ENCODE measurements around the gene ETFB. TPM values are rescaled to one million over a fixed set of nuclear protein-coding genes. Genes with fewer than 3 reads are reported as not detected.

ETFB gene
- polyA plus RNA-seq, 1 of the 3 experiments (the other 2 are of a cell fraction): 169 TPM

- CTCF ChIA-PET: interaction anchor here (1.3 kb wide), 1 partner anchor 32 kb away, joined by 3 read pairs; no protein-coding TSS in a partner anchor
- TF ChIP-seq ZBTB33 (IDR thresholded peaks at IDR 0.05; ENCODE audit: borderline replicate concordance, low read depth) (no peak), REST (IDR thresholded peaks at IDR 0.05; ENCODE audit: low read depth, low read length) (no peak), POLR2AphosphoS5 (IDR thresholded peaks at IDR 0.05; ENCODE audit: low read depth, low read length) (no peak), IRF3 (IDR thresholded peaks at IDR 0.05; ENCODE audit: low read depth, low read length) (no peak), GABPA (IDR thresholded peaks at IDR 0.05; ENCODE audit: low read depth) (no peak), EP300 (IDR thresholded peaks at IDR 0.05; ENCODE audit: borderline replicate concordance in 1 of 2, low read depth in 1 of 2, low read length in 1 of 2) (no peak)
Measured at GRCh38 chr19:51389143-51389542, 23.0 kb upstream of the ETFB start.

GRCh38 chr19:51387924-51388389, 21.8 kb upstream of the ETFB start, which contains the start of gene LIM2:
Gene LIM2, minus strand, starts transcription at chr19:51387974. Its CDS starts 531 bp downstream, at chr19:51387443.
- ChIA-PET POLR2A (no interaction called here), CTCF (interaction anchor here (0.6 to 2.5 kb wide), 3 partner anchors 10 to 273 kb away, joined by 3 to 10 read pairs (median 3); no protein-coding TSS in a partner anchor)
- TF ChIP-seq RXRA (IDR thresholded peaks at IDR 0.05; ENCODE audit: borderline replicate concordance, low read depth): no peak
- TF ChIP-seq NRF1 (IDR thresholded peaks at IDR 0.05; ENCODE audit: low read depth, low read length): no peak
- no peak for TF ChIP-seq PBX3 (IDR thresholded peaks at IDR 0.05)
- TF ChIP-seq TCF12 (IDR thresholded peaks at IDR 0.05): no peak
- TF ChIP-seq MXI1 (IDR thresholded peaks at IDR 0.05; ENCODE audit: low read depth, low read length): no peak
- no peak for TF ChIP-seq RCOR1 (IDR thresholded peaks at IDR 0.05; ENCODE audit: low read length)
- no peak for TF ChIP-seq SMC3 (IDR thresholded peaks at IDR 0.05; ENCODE audit: low read depth, low read length)
- TF ChIP-seq IRF3 (IDR thresholded peaks at IDR 0.05; ENCODE audit: low read depth, low read length): no peak
- TF ChIP-seq CTCF (IDR thresholded peaks at IDR 0.05): no peak
- no peak for TF ChIP-seq ELF1 (IDR thresholded peaks at IDR 0.05)

More at GRCh38 chr19:51389143-51389542, 23.0 kb upstream of the ETFB start:
- POLR2A ChIA-PET: no interaction called here
- Histone ChIP-seq H3K9me3 (no peaks in the 10 kb centered on the region), H3K4me2 (no peak overlapping the region), H3F3A (replicated peaks; ENCODE audit: insufficient read depth) (no peaks in the 10 kb centered on the region), H3K79me2 (ENCODE audit: insufficient read depth) (no peaks in the 10 kb centered on the region), H3K9me2 (no peaks in the 10 kb centered on the region), H2AFZ (ENCODE audit: low read depth) (no peak overlapping the region), H4K20me1 (ENCODE audit: insufficient read depth) (no peaks in the 10 kb centered on the region), H3K36me3 (replicated peaks in 1 of 2; ENCODE audit: control insufficient read depth in 1 of 2, insufficient read depth in 2 of 2, low read length in 1 of 2) (no peaks in the 10 kb centered on the region), H3K4me3 (ENCODE audit: low read depth in 2 of 2, low read length in 1 of 2) (no peak overlapping the region), H3K27ac (ENCODE audit: low read depth in 2 of 2, low read length in 1 of 2) (no peak overlapping the region), H3K27me3 (ENCODE audit: insufficient read depth) (no peaks in the 10 kb centered on the region), H3K4me1 (ENCODE audit: control insufficient read depth in 1 of 2, insufficient read depth in 2 of 2, low read depth in 1 of 2, low read length in 1 of 2) (peaks cover 3 to 4% of the 10 kb centered on the region in 2 experiments; a peak in 1 of 4 replicates), H3K9ac (no peak overlapping the region)
- no peak for DNase-seq
- 67% methylated on average over 9 of the region's 14 CpGs for WGBS (ENCODE audit: low lambda C conversion rate)

More at GRCh38 chr19:51387924-51388389, 21.8 kb upstream of the ETFB start, which contains the start of gene LIM2:
- no peak for DNase-seq
- H3K4me1 ChIP-seq (ENCODE audit: control insufficient read depth in 1 of 2, insufficient read depth in 2 of 2, low read depth in 1 of 2, low read length in 1 of 2): no peaks in the 10 kb centered on the region
- H3F3A ChIP-seq (replicated peaks; ENCODE audit: insufficient read depth): no peaks in the 10 kb centered on the region
- H3K27ac ChIP-seq (ENCODE audit: low read depth in 2 of 2, low read length in 1 of 2): no peak within 1 kb of the TSS
- H3K79me2 ChIP-seq (ENCODE audit: insufficient read depth): no peaks in the 10 kb centered on the region
- H3K27me3 ChIP-seq (ENCODE audit: insufficient read depth): no peaks in the 10 kb centered on the region
- no peaks in the 10 kb centered on the region for H3K36me3 ChIP-seq (replicated peaks in 1 of 2; ENCODE audit: control insufficient read depth in 1 of 2, insufficient read depth in 2 of 2, low read length in 1 of 2)
- no peak within 1 kb of the TSS for H2AFZ ChIP-seq (ENCODE audit: low read depth)
- no peaks in the 10 kb centered on the region for H4K20me1 ChIP-seq (ENCODE audit: insufficient read depth)
- H3K4me3 ChIP-seq (ENCODE audit: low read depth in 2 of 2, low read length in 1 of 2): no peak within 1 kb of the TSS
- H3K9ac ChIP-seq: no peak within 1 kb of the TSS
- H3K9me2 ChIP-seq: no peaks in the 10 kb centered on the region
- 81% methylated on average over 12 of the region's 15 CpGs for WGBS (ENCODE audit: low lambda C conversion rate)
- H3K9me3 ChIP-seq: no peaks in the 10 kb centered on the region
- H3K4me2 ChIP-seq: no peak within 1 kb of the TSS
